HepG2 (cell line): ENCODE measurements around the gene DPEP3. TPM values are rescaled to one million over a fixed set of nuclear protein-coding genes. Genes with fewer than 3 reads are reported as not detected.

Experiments used
- DPF2 ChIP-seq: sonication (generic); formaldehyde crosslinking; IDR thresholded peaks from 2 replicates; pipeline ENCODE4 v1.4.0; 2020; ENCODE audit warnings: mild to moderate bottlenecking, low read depth, missing genetic modification reagents, borderline replicate concordance
- FOXA1 ChIP-seq, 2 experiments: fragments of 450-650 bp in 1 of 2; sonication (generic) in 1 of 2; formaldehyde crosslinking in 1 of 2; IDR thresholded peaks; 2 replicates each; pipeline versions ENCODE4 v1.4.0 to v1.6.1; 2016 to 2020; ENCODE audit warnings: missing genetic modification reagents in 1 of 2
- NR1H2 ChIP-seq: sonication (generic); formaldehyde crosslinking; IDR thresholded peaks from 2 replicates; pipeline ENCODE4 v1.8.1; 2022; ENCODE audit warnings: low read depth, missing genetic modification reagents, borderline replicate concordance
- PAXIP1 ChIP-seq: sonication (generic); formaldehyde crosslinking; conservative IDR thresholded peaks from 2 replicates; pipeline ENCODE4 v1.4.0; 2020; ENCODE audit warnings: mild to moderate bottlenecking, missing genetic modification reagents, moderate library complexity
- PHF5A ChIP-seq: IDR thresholded peaks from one replicate; pipeline ENCODE4 v1.6.1; 2018; ENCODE audit warnings: low read depth, missing genetic modification reagents; ENCODE audit not compliant: unreplicated experiment
- RARG ChIP-seq: sonication (generic); formaldehyde crosslinking; IDR thresholded peaks from 2 replicates; pipeline ENCODE4 v1.4.0; 2020; ENCODE audit warnings: low read depth, mild to moderate bottlenecking, missing genetic modification reagents
- STAT6 ChIP-seq: sonication (generic); formaldehyde crosslinking; IDR thresholded peaks from 2 replicates; pipeline ENCODE4 v1.4.0; 2020; ENCODE audit warnings: missing genetic modification reagents, mild to moderate bottlenecking, borderline replicate concordance
- UBTF ChIP-seq: sonication (generic); formaldehyde crosslinking; IDR thresholded peaks from 2 replicates; pipeline ENCODE4 v1.4.0; 2020; ENCODE audit warnings: mild to moderate bottlenecking, missing genetic modification reagents
- ZBTB39 ChIP-seq: sonication (generic); formaldehyde crosslinking; IDR thresholded peaks from 2 replicates; pipeline ENCODE4 v1.5.0; 2020; ENCODE audit warnings: missing genetic modification reagents
- ZNF326 ChIP-seq: sonication (generic); formaldehyde crosslinking; IDR thresholded peaks from 2 replicates; pipeline ENCODE4 v1.4.0; 2020; ENCODE audit warnings: missing genetic modification reagents, borderline replicate concordance
- ZNF569 ChIP-seq: sonication (generic); formaldehyde crosslinking; IDR thresholded peaks from 2 replicates; pipeline ENCODE4 v1.5.0; 2020; ENCODE audit warnings: mild to moderate bottlenecking, missing genetic modification reagents, moderate library complexity, borderline replicate concordance
- ZNF619 ChIP-seq: sonication (generic); formaldehyde crosslinking; IDR thresholded peaks from 2 replicates; pipeline ENCODE4 v1.4.0; 2020; ENCODE audit warnings: mild to moderate bottlenecking, missing genetic modification reagents
- ZNF713 ChIP-seq: sonication (generic); formaldehyde crosslinking; IDR thresholded peaks from 2 replicates; pipeline ENCODE4 v1.4.0; 2020; ENCODE audit warnings: mild to moderate bottlenecking, missing genetic modification reagents
- ZNF747 ChIP-seq: sonication (generic); formaldehyde crosslinking; IDR thresholded peaks from 2 replicates; pipeline ENCODE4 v1.8.1; 2023; ENCODE audit warnings: missing genetic modification reagents, mild to moderate bottlenecking, borderline replicate concordance
- ZNF782 ChIP-seq: sonication (generic); formaldehyde crosslinking; IDR thresholded peaks from 2 replicates; pipeline ENCODE4 v1.4.0; 2020; ENCODE audit warnings: missing genetic modification reagents, mild to moderate bottlenecking, borderline replicate concordance
- ZNF883 ChIP-seq: sonication (generic); formaldehyde crosslinking; IDR thresholded peaks from 2 replicates; pipeline ENCODE4 v1.5.1; 2020; ENCODE audit warnings: mild to moderate bottlenecking, missing genetic modification reagents; ENCODE audit errors: not compliant biosample characterization
- polyA plus RNA-seq, 8 experiments: library from polyadenylated mRNA; depleted of rRNA in 3 of 8; stranded (reverse) in 7 of 8; unstranded in 1 of 8; fragments of >200 nt; fragmentation: Illumina TruSeq in 4 of 8; extraction: Trizol in 4 of 8; gene quantifications; 2 replicates each; pipeline versions ENCODE4 v1.2.1 to v1.2.3, GENCODE V29; 2011 to 2016; ENCODE audit warnings: low read depth in 4 of 8, missing spikeins in 1 of 8, mixed read lengths in 1 of 8; ENCODE audit not compliant: insufficient read depth in 1 of 8
- total RNA-seq, 5 experiments: library from RNA; depleted of rRNA; stranded (reverse); fragments of >200 nt; fragmentation: Illumina TruSeq; extraction: Trizol; gene quantifications; 2 replicates each; pipeline ENCODE4 v1.2.3, GENCODE V29; 2016; ENCODE audit warnings: low read depth in 1 of 5

Gene DPEP3
- total and polyA plus RNA-seq, 2 of the 13 experiments (the other 11 are each of a cell fraction or from before 2014, with no cell fraction given): not detected

- TF ChIP-seq UBTF (peak; percentile 7), ZNF747 (CRISPR knock-in tag) (no peak), ZNF326 (CRISPR knock-in tag) (0 out of 2 replicates have a peak, but pooled peaks have one; percentile 41), STAT6 (CRISPR knock-in tag) (peak; percentile 32; the same call in 1 of the 2 replicates), ZNF713 (CRISPR knock-in tag) (0 out of 2 replicates have a peak, but pooled peaks have one; percentile 23), ZBTB39 (CRISPR knock-in tag) (0 out of 2 replicates have a peak, but pooled peaks have one; percentile 22), ZNF619 (CRISPR knock-in tag) (0 out of 2 replicates have a peak, but pooled peaks have one; percentile 51), PAXIP1 (CRISPR knock-in tag) (no peak), PHF5A (CRISPR knock-in tag) (peak; percentile 47), FOXA1 (IDR thresholded peaks at IDR 0.05) (no peak), FOXA1 (CRISPR knock-in tag; IDR thresholded peaks at IDR 0.05) (0 out of 2 replicates have a peak, but pooled peaks have one; percentile 25), DPF2 (CRISPR knock-in tag) (no peak; the same call in 1 of the 2 replicates), NR1H2 (CRISPR knock-in tag) (no peak; the same call in 1 of the 2 replicates), RARG (CRISPR knock-in tag) (no peak), ZNF883 (CRISPR knock-in tag) (peak; percentile 51), ZNF569 (peak; percentile 31; the same call in 1 of the 2 replicates), ZNF782 (CRISPR knock-in tag) (peak; percentile 75; the same call in 1 of the 2 replicates)
Measured at GRCh38 chr16:67942510-67943255, 37.6 kb downstream of the DPEP3 start (continued).
